ENCODE measurements around the gene CAPNS2.

CAPNS2 gene

DNA sequence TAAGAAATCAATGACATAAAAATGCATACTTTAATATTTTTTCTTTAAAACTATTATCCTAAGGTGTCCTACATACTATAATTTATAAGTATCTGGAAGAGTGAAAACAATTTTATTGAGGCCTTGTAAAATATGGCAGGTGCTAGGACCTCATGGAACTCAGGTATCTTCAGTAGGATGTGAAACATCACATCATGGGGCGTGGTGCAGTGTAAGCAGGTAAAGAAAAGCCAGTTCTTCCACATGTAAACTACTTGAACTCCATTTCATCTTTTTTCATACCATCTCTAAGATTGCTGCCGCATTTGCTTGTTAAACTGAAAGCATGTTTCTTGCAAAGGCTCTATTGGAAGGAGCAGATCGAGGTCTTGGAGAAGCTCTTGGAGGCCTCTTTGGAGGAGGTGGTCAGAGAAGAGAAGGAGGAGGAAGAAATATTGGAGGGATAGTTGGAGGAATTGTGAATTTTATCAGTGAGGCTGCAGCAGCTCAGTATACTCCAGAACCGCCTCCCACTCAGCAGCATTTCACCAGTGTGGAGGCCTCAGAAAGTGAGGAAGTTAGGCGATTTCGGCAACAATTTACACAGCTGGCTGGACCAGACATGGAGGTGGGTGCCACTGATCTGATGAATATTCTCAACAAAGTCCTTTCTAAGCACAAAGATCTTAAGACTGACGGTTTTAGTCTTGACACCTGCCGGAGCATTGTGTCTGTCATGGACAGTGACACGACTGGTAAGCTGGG lies at the start of gene CAPNS2:
TSS of gene CAPNS2 (plus strand) at position 253 of the 744 bp plus-strand sequence. CDS start at position 326, 73 bp downstream.
- peak; percentile 38 for DNase-seq

GRCh38 chr16:55521792-55522191 lies 44.7 kb upstream of the CAPNS2 start:
- DNase-seq = no peak

- DNase-seq = no peak
These were observed 40.0 kb upstream of the CAPNS2 start for GRCh38 chr16:55526441-55526840.

GRCh38 chr16:55527885-55528284 lies 38.6 kb upstream of the CAPNS2 start:
- no peak for DNase-seq

DNA sequence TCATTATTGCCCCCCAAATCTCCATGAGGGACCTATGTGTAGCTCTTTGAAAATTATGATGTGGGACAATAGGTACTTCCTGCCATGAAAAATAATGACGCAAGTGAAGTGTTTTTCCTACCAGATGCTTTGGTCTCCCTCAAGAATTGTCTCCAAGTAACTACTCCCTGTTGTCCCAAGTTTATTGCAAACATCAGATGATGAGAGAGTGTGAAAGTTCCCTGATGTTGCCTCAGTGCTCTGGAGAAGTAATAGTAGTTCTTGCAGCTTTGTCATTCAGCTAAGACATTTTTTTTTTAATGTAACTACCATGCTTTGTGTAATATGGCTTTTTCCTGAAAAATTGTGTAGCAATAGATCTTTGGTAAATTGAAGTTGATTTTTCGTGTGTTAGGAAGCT lies 37.5 kb upstream of the CAPNS2 start:
- DNase-seq = no peak

GRCh38 chr16:55530316-55530856 lies 36.1 kb upstream of the CAPNS2 start:
- DNase-seq = no peak

- DNase-seq = no peak
These were observed 34.3 kb upstream of the CAPNS2 start for GRCh38 chr16:55532227-55532626.

DNA sequence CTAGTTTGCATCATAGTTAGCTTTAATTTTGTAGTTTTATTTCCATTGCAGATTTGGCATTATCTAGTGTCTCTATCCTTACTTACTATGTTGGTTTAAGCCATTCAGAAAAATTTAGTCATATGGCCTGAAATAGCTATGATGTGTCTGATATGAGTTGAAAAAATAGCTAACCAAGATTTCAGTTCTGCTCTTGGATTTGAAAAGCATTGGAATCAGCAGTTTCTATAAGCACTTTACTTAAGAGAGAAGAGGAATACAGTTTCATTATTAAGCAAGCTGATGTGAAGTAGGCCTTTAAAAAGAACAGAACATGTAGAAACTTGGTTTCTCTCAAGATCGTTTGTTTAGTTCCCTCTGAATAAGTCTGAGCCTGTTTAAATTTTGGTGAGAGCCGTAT lies 31.7 kb upstream of the CAPNS2 start:
- DNase-seq = no peak

- peak; percentile 85 for DNase-seq
These were observed 27.4 kb upstream of the CAPNS2 start for GRCh38 chr16:55539049-55539448.

DNA sequence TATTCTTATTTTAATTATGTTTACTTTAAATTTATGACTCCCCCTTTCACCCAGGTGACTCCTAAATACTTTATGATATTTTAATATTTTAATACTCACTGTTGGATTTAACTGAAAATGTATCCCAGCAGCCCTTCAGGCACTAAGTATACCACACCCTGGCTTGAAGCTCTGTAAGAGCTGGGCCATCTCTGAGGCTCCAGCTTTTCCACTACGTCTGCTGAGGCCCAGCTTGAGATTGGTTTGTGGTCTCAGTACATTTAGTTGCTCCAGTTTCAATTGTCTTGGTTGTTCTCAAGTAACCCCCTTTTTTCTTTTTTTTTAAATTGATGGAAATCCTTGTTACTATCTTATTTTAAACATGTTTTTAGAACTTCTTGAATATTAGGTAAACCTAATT lies 27.0 kb upstream of the CAPNS2 start:
- no peak for DNase-seq

DNA sequence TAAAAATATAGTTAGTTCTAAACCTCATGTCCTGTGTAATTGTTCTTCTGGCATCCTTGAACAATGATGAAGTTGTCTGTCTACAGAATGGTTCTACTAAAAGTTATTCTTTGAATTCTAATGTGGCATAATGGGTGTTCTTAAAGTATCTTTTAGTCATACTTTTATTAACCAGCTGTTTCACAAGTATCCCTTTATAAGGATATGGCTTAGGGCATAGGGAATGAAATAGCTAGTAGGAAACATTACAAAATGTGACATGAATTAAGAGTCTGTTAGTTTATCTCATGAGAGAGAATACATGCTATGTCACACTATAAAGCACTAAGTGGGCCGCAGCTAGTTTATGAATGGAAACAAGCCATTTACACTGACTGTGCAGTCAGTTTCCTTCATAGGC lies 26.3 kb upstream of the CAPNS2 start:
- no peak for DNase-seq

DNA sequence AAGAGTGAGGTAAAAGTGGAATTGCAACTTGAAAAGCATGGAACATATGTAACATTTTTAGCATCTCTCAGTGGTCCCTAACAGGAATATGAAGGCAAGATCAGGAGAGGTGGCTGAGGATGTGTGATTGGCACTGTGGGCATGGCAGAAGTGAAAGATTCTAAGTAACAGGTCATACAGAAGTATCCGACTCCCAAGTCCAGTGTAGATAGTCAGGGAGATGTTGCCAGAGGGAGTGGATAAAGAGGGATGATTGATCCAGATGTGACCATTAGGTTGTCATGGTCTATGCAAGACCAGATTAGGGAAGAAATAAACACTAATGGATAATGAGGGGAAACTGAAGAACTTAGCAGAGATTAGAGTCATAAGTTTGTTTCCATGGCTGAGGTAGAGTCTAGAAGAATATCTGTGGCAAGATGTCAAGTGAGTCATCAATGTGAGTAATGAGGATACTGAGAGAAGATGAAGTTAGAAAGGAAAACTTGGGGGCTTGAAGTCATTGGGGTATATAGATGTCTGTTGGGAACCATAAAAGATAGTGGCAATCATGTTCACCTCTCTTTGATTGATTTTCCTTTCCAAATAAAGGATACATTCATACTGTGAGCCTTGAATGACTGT lies 23.9 kb upstream of the CAPNS2 start:
- no peak for DNase-seq

DNA sequence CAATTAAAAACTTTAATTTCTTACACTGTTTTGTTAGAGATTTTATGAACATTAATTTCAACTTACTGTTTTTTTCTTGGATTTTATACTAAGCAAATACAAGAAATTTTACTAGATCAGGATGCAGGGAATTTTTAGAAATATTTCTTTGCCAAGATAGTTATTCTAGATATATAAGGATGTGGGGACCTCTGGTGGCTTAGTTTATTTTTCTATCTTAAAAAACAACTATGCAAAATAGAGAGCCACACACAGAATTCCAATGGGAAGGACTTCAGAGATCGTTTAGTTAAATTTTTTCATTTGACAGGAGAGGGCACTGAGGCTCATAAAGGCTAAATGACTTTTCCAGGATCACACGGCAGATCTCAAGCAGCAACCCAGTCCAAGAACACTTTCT lies 23.0 kb upstream of the CAPNS2 start:
- DNase-seq = no peak

DNA sequence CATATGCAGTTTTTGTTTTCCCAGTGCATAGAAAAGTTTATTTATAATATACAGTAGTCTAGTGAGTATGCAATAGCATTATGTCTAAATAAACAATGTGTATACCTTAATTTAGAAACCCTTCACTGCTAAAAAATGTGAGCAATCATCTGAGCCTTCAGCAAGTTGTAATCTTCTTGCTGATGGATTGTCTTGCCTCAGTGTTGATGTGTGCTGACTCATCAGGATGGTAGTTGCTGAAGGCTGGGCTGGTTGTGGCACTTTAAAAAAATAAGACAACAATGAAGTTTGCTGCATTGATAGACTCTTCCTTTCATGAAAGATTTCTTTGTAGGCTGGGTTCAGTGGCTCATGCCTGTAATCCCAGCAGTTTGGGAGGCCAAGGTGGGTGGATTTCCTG lies 13.9 kb upstream of the CAPNS2 start:
- no peak for DNase-seq

GRCh38 chr16:55555436-55555835 lies 11.0 kb upstream of the CAPNS2 start:
- DNase-seq = no peak

GRCh38 chr16:55557186-55557585 lies 9.3 kb upstream of the CAPNS2 start:
- DNase-seq = no peak

- no peak for DNase-seq
These were observed 7.3 kb upstream of the CAPNS2 start for GRCh38 chr16:55559233-55559632.

- DNase-seq = no peak
These were observed 6.5 kb upstream of the CAPNS2 start for GRCh38 chr16:55559933-55560516.

- DNase-seq = no peak
These were observed 5.1 kb upstream of the CAPNS2 start for GRCh38 chr16:55561319-55561848.

DNA sequence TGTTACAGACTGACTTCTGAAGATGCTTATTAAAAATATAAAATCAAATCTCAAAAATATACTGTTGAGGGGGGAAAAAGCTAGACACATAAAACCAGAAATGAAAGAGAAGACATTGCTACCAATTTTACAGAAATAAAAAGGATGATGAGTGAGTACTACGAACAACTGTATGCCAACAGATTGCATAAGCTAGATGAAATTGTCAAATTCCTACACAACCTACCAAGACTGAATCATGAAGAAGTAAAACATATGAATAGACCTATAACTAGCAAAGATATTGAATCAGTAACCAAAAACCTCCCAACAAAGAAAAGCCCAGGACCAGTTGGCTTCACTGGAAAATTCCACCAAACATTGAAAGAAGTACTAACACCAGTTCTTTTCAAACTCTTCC lies 3.5 kb upstream of the CAPNS2 start:
- no peak for DNase-seq

DNA sequence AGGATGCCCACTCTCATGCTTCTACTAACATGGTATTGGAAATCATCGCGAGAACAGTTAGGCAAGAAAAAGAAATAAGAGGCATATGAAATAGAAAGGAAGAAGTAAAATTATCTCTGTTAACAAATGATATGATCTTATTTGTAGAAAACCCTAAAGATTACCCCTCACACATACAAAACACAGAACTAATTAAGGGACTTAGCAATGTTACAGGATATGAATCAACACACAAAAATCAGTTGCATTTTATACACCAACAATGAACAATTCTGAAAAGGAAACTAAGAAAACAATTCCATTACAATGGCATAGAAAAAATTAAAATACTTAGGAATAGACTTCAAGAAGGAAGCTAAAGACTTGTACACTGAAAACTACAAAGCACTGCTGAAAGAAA lies 2.7 kb upstream of the CAPNS2 start:
- DNase-seq = no peak

- DNase-seq = no peak
These were observed 1.4 kb upstream of the CAPNS2 start for GRCh38 chr16:55565086-55565485.

DNA sequence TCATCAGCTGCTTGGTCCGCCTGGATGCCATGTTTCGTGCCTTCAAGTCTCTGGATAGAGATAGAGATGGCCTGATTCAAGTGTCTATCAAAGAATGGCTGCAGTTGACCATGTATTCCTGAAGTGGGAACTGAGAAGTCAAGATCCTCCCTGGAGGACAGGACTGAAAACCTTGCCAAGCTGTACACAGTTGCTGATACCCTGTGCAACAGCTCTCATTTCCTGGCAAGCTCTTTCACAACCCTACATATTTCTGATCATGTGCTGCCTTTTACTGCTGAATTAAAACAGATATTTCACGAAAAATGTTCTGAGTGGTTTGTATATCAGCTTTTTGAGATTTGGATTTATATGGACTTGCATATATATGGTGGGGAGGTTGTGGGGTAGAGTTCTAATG lies 898 bp downstream of the CAPNS2 start:
- peak; percentile 63 for DNase-seq

- no peak for DNase-seq
These were observed 1.7 kb downstream of the CAPNS2 start for GRCh38 chr16:55568207-55568606.

Measured in GF-D8 (cell line).